ENCODE results near the gene PSMB2. TPM values are rescaled to one million over a fixed set of nuclear protein-coding genes. Genes with fewer than 3 reads are reported as not detected.

PSMB2 gene
- total and polyA plus RNA-seq, 2 of the 8 experiments (the other 6 are each of a cell fraction or from before 2014, with no cell fraction given), result 91.4 to 101 TPM

DNA sequence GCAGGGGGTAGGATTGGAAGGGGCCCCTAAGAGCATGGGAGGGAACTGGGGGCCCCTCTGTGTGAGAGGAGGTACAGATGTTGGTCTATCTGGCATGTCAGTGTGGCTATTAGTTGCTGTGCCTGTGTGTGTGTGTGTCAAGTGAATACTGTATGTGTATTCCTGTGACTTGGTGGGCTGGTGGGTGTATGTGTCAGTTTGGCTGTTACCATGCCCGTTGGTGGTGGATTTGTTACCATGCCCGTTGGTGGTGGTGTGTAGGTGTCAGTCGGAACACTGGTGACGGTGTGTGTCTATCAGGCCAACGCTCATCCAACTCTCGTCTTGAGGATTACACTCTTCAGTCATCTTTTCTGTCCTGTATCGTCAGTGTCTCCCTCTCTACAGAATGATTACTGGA, 45.6 kb downstream of the PSMB2 start:
- Histone ChIP-seq H3K4me3 (ENCODE audit: extremely low read depth in 1 of 4, insufficient read depth in 2 of 4, low read depth in 3 of 4, low read length in 4 of 4) (no peak overlapping the region), H3K9me3 (ENCODE audit: insufficient read depth in 2 of 2, low read depth in 1 of 2, low read length in 1 of 2) (no peaks in the 10 kb centered on the region), H4K20me1 (replicated peaks in 1 of 2; ENCODE audit: control insufficient read depth in 1 of 2, insufficient read depth in 2 of 2, low read length in 2 of 2) (peaks cover 0 to 10% of the 10 kb centered on the region in 2 experiments), H2AK5ac (ENCODE audit: low read depth, low read length) (no peak overlapping the region), H3K27me3 (replicated peaks in 1 of 4; ENCODE audit: control insufficient read depth in 3 of 4, extremely low read depth in 1 of 4, insufficient read depth in 3 of 4, low read length in 3 of 4) (no peaks in the 10 kb centered on the region), H2BK20ac (ENCODE audit: low read length) (no peak overlapping the region), H2BK12ac (ENCODE audit: low read depth, low read length) (no peak overlapping the region), H3K18ac (ENCODE audit: extremely low read depth, low read length) (no peak overlapping the region), H2BK15ac (ENCODE audit: low read length) (no peak overlapping the region), H3K36me3 (ENCODE audit: control insufficient read depth in 2 of 4, insufficient read depth in 4 of 4, low read length in 3 of 4) (peaks cover 0 to 3% (median under 1%) of the 10 kb centered on the region in 4 experiments; a peak in 3 of 8 replicates), H2BK5ac (ENCODE audit: low read depth, low read length) (no peak overlapping the region), H2BK120ac (replicated peaks; ENCODE audit: low read depth, low read length) (no peak overlapping the region), H3K9ac (replicated peaks in 1 of 4; ENCODE audit: extremely low read depth in 1 of 4, low read depth in 3 of 4, low read length in 3 of 4) (peak overlapping the region in 1 of 4 experiments; percentile 10; a peak in 1 of 7 replicates), H3K27ac (ENCODE audit: low read depth, low read length) (no peak overlapping the region), H2AFZ (ENCODE audit: low read length) (no peak overlapping the region), H4K8ac (ENCODE audit: extremely low read depth, insufficient read depth, low read length) (no peak overlapping the region), H3K23me2 (ENCODE audit: low read depth, low read length) (no peaks in the 10 kb centered on the region), H3K79me1 (ENCODE audit: low read depth, low read length) (0 out of 2 replicates have a peak, but pooled peaks cover 2% of the 10 kb centered on the region), H3K79me2 (ENCODE audit: control insufficient read depth in 1 of 2, insufficient read depth in 2 of 2, low read length in 2 of 2) (no peaks in the 10 kb centered on the region), H3K4me1 (replicated peaks in 1 of 4; ENCODE audit: control insufficient read depth in 3 of 4, insufficient read depth in 4 of 4, low read length in 3 of 4) (no peaks in the 10 kb centered on the region), H3K23ac (ENCODE audit: insufficient read length) (no peak overlapping the region), H4K91ac (replicated peaks; ENCODE audit: insufficient read length, low read length) (no peak overlapping the region), H3K14ac (ENCODE audit: insufficient read length) (no peak overlapping the region), H3K4ac (replicated peaks; ENCODE audit: insufficient read length, low read depth, low read length) (no peak overlapping the region), H4K5ac (ENCODE audit: insufficient read length, low read depth, low read length) (no peak overlapping the region), H3K4me2 (ENCODE audit: insufficient read depth in 1 of 2, low read depth in 2 of 2, low read length in 2 of 2) (no peak overlapping the region), H3K56ac (replicated peaks; ENCODE audit: insufficient read length, low read depth, low read length) (no peak overlapping the region)
- no peak for FAIRE-seq
- ChIA-PET CTCF (ENCODE audit: partially characterized antibody) (no interaction called here), POLR2A (ENCODE audit: partially characterized antibody) (no interaction called here)
- WGBS, 2 experiments (ENCODE audit: extremely low coverage in 1 of 2, insufficient coverage in 1 of 2, insufficient read length in 1 of 2, insufficient replicate concordance in 2 of 2, low coverage in 1 of 2, low lambda C conversion rate in 2 of 2, missing lambda C conversion rate in 1 of 2), result 91% methylated on average over 7 of the region's 7 CpGs; no CpG with 5 or more reads in 1 of the 2 experiments
- no peak for DNase-seq (ENCODE audit: low read depth in 1 of 2, low spot score in 2 of 2)
- TF ChIP-seq FOSL1 (IDR thresholded peaks at IDR 0.05; ENCODE audit: insufficient read depth, low read depth, low read length) (no peak), POLR2AphosphoS5 (IDR thresholded peaks at IDR 0.05; ENCODE audit: low read depth, low read length) (peak; percentile 35; the same call in 1 of the 2 replicates)

Data from H1 (cell line).